ENCODE results near the gene STMND1.

- no peak for TF ChIP-seq CTCF (IDR thresholded peaks at IDR 0.05)
- TF ChIP-seq POLR2A (IDR thresholded peaks at IDR 0.05), result no peak
- no peak for TF ChIP-seq POLR2AphosphoS5 (IDR thresholded peaks at IDR 0.05)
Measured at GRCh38 chr6:17178326-17178725, 76.5 kb downstream of the STMND1 start.

All from sigmoid colon (tissue), 4 donors.